PC-9 (cell line): ENCODE measurements around the gene TRIM60.

Experiments used
- CTCF ChIP-seq: fragments of 200-600 bp; sonication (generic); conservative IDR thresholded peaks from 2 replicates; pipeline ENCODE4 v1.6.1; 2017; ENCODE audit warnings: mixed run types, antibody characterized with exemption, mild to moderate bottlenecking, moderate library complexity
- EZH2 ChIP-seq: fragments of 200-600 bp; sonication (generic); IDR thresholded peaks from 2 replicates; pipeline ENCODE4 v1.8.0; 2017; ENCODE audit warnings: antibody characterized with exemption, low read depth

- TF ChIP-seq CTCF (no peak), EZH2 (no peak)
These were observed 47.7 kb downstream of the TRIM60 start for GRCh38 chr4:165079476-165079875.
